ENCODE data around the gene DUSP22. TPM values are rescaled to one million over a fixed set of nuclear protein-coding genes. Genes with fewer than 3 reads are reported as not detected.

Gene DUSP22
- total RNA-seq, 1 experiment from 2014 or later: 19.2 TPM

GRCh38 chr6:356828-357251 is 64.6 kb downstream of the DUSP22 start:
- H3K27me3 ChIP-seq (ENCODE audit: insufficient read depth, low read length): no peaks in the 10 kb centered on the region
- no peaks in the 10 kb centered on the region for H3K79me2 ChIP-seq (ENCODE audit: insufficient read depth, low read length)
- BruUV-seq (replicated peaks): no TSS peak
- H3K36me3 ChIP-seq (ENCODE audit: control insufficient read depth in 1 of 2, insufficient read depth in 2 of 2, low read length in 2 of 2): no peaks in the 10 kb centered on the region
- no peaks in the 10 kb centered on the region for H3K9me2 ChIP-seq (ENCODE audit: insufficient read depth)
- intact Hi-C loops (cut with micrococcal nuclease): no loop called here
- peaks cover 0 to 6% of the 10 kb centered on the region in 2 experiments; a peak in 2 of 4 replicates for H3K9me3 ChIP-seq (ENCODE audit: control insufficient read depth in 1 of 2, insufficient read depth in 1 of 2, low read depth in 1 of 2, low read length in 2 of 2)
- ChIA-PET POLR2A (no interaction called here), CTCF (no interaction called here), RAD21 (ENCODE audit: low non-redundant PET in 1 of 2, low total read pairs in 2 of 2, uncharacterized antibody in 2 of 2, unreplicated experiment in 2 of 2) (no interaction called here)
- no peak overlapping the region for H3K4me2 ChIP-seq (ENCODE audit: low read length)
- no peak overlapping the region for H3K9ac ChIP-seq (ENCODE audit: low read length)
- DNase-seq (ENCODE audit: low read depth, low spot score) (no peak), ATAC-seq (no peak)
- H2AFZ ChIP-seq (ENCODE audit: low read depth, low read length, poor library complexity, severe bottlenecking): no peak overlapping the region
- H3K4me1 ChIP-seq (ENCODE audit: control insufficient read depth in 1 of 2, insufficient read depth in 2 of 2, low read length in 2 of 2): no peaks in the 10 kb centered on the region
- no peak overlapping the region for H3K27ac ChIP-seq (ENCODE audit: low read depth, low read length)
- no peaks in the 10 kb centered on the region for H4K20me1 ChIP-seq (ENCODE audit: insufficient read depth)
- no peak overlapping the region for H3K4me3 ChIP-seq (replicated peaks in 1 of 2; ENCODE audit: low read depth in 1 of 2, low read length in 2 of 2)
- TF ChIP-seq SP1 (IDR thresholded peaks at IDR 0.05; ENCODE audit: low read depth) (no peak), ZNF274 (IDR thresholded peaks at IDR 0.05; ENCODE audit: low read depth, low read length) (no peak), YY1 (IDR thresholded peaks at IDR 0.05; ENCODE audit: extremely low read depth, insufficient replicate concordance, low read depth, low read length) (no peak)
- TF ChIP-seq, protein P1, sequence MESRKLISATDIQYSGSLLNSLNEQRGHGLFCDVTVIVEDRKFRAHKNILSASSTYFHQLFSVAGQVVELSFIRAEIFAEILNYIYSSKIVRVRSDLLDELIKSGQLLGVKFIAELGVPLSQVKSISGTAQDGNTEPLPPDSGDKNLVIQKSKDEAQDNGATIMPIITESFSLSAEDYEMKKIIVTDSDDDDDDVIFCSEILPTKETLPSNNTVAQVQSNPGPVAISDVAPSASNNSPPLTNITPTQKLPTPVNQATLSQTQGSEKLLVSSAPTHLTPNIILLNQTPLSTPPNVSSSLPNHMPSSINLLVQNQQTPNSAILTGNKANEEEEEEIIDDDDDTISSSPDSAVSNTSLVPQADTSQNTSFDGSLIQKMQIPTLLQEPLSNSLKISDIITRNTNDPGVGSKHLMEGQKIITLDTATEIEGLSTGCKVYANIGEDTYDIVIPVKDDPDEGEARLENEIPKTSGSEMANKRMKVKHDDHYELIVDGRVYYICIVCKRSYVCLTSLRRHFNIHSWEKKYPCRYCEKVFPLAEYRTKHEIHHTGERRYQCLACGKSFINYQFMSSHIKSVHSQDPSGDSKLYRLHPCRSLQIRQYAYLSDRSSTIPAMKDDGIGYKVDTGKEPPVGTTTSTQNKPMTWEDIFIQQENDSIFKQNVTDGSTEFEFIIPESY (IDR thresholded peaks at IDR 0.05; ENCODE audit: extremely low read depth, insufficient replicate concordance, low read length): no peak

DNA sequence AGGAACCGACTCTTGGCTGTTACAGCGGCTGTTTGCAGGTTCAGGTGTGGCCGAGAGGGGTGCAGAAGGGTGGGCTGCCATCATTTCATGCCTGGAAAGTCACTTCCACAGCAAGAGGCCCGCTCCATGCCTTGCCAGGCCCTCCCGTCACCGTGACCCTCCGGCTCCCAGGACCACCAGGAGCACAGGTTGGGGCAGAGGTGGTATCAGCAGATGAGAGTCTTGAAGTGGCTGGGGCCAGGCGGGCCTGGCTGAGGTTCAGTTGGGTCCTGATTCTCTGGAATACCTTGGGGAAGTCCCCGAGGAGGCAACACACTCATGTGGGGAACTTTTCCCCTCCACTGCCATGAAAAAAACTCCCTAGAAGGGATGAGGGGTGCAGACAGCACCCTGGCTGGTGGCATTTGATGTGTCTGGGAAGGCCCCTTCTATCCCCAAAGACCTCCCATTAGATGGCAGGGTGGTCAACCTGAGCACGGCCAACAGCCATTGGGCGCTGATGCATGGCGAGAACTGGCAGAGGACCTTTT is 65.0 kb downstream of the DUSP22 start:
- Histone ChIP-seq H3K36me3 (ENCODE audit: control insufficient read depth in 1 of 2, insufficient read depth in 2 of 2, low read length in 2 of 2) (no peaks in the 10 kb centered on the region), H3K9ac (ENCODE audit: low read length) (no peak overlapping the region), H3K27ac (ENCODE audit: low read depth, low read length) (no peak overlapping the region), H3K27me3 (ENCODE audit: insufficient read depth, low read length) (no peaks in the 10 kb centered on the region), H4K20me1 (ENCODE audit: insufficient read depth) (no peaks in the 10 kb centered on the region), H3K9me2 (ENCODE audit: insufficient read depth) (no peaks in the 10 kb centered on the region), H2AFZ (ENCODE audit: low read depth, low read length, poor library complexity, severe bottlenecking) (no peak overlapping the region), H3K4me2 (ENCODE audit: low read length) (no peak overlapping the region), H3K79me2 (ENCODE audit: insufficient read depth, low read length) (no peaks in the 10 kb centered on the region), H3K4me3 (replicated peaks in 1 of 2; ENCODE audit: low read depth in 1 of 2, low read length in 2 of 2) (no peak overlapping the region), H3K4me1 (ENCODE audit: control insufficient read depth in 1 of 2, insufficient read depth in 2 of 2, low read length in 2 of 2) (no peaks in the 10 kb centered on the region), H3K9me3 (ENCODE audit: control insufficient read depth in 1 of 2, insufficient read depth in 1 of 2, low read depth in 1 of 2, low read length in 2 of 2) (peaks cover under 1 to 6% of the 10 kb centered on the region in 2 experiments; a peak in 2 of 4 replicates)
- RAD21 ChIA-PET (ENCODE audit: low non-redundant PET in 1 of 2, low total read pairs in 2 of 2, uncharacterized antibody in 2 of 2, unreplicated experiment in 2 of 2): no interaction called here
- POLR2A ChIA-PET: no interaction called here
- CTCF ChIA-PET: no interaction called here
- TF ChIP-seq, protein P2, sequence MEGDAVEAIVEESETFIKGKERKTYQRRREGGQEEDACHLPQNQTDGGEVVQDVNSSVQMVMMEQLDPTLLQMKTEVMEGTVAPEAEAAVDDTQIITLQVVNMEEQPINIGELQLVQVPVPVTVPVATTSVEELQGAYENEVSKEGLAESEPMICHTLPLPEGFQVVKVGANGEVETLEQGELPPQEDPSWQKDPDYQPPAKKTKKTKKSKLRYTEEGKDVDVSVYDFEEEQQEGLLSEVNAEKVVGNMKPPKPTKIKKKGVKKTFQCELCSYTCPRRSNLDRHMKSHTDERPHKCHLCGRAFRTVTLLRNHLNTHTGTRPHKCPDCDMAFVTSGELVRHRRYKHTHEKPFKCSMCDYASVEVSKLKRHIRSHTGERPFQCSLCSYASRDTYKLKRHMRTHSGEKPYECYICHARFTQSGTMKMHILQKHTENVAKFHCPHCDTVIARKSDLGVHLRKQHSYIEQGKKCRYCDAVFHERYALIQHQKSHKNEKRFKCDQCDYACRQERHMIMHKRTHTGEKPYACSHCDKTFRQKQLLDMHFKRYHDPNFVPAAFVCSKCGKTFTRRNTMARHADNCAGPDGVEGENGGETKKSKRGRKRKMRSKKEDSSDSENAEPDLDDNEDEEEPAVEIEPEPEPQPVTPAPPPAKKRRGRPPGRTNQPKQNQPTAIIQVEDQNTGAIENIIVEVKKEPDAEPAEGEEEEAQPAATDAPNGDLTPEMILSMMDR (IDR thresholded peaks at IDR 0.05 in 2 of 3, conservative IDR thresholded peaks at IDR 0.05 in 1 of 3; ENCODE audit: borderline replicate concordance in 1 of 3, insufficient read depth in 1 of 3, low read depth in 2 of 3, low read length in 2 of 3): no peak
- TF ChIP-seq FOSL1 (IDR thresholded peaks at IDR 0.05; ENCODE audit: low read depth) (no peak), EGR1 (IDR thresholded peaks at IDR 0.05; ENCODE audit: low read depth) (no peak), CBX3 (IDR thresholded peaks at IDR 0.05; ENCODE audit: low read depth) (no peak)
- TF ChIP-seq, protein P1 (IDR thresholded peaks at IDR 0.05; ENCODE audit: extremely low read depth, insufficient replicate concordance, low read length): no peak
- BruUV-seq (replicated peaks): no TSS peak
- ATAC-seq (no peak), DNase-seq (ENCODE audit: low read depth, low spot score) (no peak)
- intact Hi-C loops (cut with micrococcal nuclease): no loop called here
